ENCODE measurements around the gene LTBP1.
"Not testable (repeated sequence)": the region's sequence is repeated elsewhere in the genome, so short reads cannot be mapped to it uniquely, and the experiment has no call there.

LTBP1 gene

DNA sequence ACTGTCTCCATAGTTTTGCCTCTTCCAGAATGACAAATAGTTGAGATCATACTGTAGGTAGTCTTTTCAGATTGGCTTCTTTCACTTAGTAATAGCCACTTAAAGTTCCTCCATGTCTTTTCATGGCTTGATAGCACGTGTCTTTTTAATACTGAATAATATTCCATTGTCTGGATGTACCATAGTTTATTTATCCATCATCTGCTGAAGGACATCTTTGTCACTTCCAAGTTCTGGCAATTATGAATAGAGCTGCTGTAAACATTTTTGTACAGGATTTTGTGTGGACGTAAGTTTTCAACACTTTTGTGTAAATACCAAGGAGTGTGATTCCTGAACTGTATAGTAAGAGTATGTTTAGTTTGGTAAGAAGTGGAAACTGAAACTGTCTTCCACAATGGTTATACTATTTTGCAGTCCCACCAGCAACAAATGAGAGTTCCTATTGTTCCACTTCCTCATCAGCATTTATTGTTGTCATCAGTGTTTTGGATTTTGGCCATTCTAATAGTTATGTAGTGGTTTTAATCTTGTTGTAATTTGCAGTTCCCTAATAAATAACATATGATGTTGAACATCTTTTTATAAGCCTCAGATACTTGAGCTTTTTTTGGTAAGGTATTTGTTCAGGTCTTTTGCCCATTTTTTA is 18.9 kb downstream of the LTBP1 start:
- no peak for DNase-seq

DNA sequence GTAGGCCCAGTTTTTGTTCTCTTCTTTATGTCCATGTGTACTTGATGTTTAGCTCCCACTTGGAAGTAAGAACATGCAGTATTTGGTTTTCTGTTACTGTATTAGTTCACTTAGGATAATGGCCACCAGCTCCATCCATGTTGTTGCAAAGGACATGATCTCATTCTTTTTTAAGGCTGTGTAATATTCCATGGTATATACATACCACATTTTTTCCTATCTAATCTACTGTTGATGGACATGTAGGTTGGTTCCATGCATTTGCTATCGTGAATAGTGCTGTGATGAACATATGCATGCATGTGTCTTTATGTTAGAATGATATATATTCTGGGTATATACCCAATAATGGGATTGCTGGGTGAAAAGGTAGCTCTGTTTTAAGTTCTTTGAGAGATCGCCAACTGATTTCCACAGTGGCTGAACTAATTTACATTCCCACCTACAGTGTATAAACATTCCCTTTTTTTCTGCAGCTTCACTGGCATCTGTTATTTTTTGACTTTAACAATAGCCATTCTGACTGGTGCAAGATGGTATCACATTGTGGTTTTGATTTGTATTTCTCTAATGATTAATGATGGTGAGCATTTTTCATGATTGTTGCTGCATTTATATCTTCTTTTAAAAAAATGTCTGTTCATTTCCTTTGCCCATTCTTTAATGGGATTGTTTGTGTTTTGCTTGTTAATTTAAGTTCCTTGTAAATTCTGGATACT is 22.9 kb downstream of the LTBP1 start:
- no peak for DNase-seq

DNA sequence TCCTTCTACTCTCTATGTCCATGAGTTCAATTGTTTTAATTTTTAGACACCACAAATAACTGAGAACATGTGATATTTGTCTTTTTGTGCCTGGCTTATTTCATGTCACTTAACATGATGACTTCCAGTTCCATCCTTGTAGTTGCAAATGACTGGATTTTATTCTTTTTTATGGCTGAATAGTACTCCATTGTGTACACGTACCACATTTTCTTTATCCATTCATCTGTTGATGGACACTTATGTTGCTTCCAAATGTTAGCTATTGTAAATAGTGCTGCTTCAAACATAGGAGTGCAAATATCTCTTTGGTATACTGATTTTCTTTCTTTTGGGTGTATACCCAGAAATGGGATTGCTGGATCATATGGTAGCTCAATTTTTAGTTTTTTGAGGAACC is 27.0 kb downstream of the LTBP1 start:
- not testable (repeated sequence) for DNase-seq

DNA sequence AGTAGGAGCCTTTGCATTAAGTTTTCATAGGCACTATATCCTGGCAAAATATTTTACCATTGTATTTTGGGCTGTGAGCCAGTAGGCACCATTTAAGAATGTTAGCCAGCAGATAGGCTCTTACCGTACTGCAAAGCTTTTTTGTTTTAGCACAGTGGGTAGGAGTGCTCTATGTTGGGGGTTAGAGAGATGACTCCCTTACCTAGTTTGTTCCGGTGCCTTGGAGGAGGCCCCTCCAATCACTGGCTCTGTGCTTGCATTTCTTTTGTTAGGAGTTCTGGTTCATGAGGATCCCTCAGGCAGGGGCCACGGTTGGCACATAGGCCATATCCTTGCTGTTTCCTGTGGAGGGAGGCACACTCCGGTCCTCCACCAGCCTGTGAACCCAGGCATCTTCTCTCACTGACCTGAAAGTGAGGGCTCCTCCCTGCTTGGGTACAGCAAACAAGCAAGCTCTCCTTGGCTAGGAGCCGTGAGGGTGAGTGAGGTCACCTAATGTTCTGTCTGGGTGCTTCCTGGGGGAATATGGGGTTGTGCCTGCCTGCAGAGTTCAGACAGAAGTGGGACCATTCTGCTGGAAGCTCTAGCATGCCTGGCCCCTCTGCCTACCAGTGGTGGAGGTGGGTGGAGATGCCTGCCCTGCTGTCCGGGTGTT is 29.8 kb downstream of the LTBP1 start:
- no peak for DNase-seq

DNA sequence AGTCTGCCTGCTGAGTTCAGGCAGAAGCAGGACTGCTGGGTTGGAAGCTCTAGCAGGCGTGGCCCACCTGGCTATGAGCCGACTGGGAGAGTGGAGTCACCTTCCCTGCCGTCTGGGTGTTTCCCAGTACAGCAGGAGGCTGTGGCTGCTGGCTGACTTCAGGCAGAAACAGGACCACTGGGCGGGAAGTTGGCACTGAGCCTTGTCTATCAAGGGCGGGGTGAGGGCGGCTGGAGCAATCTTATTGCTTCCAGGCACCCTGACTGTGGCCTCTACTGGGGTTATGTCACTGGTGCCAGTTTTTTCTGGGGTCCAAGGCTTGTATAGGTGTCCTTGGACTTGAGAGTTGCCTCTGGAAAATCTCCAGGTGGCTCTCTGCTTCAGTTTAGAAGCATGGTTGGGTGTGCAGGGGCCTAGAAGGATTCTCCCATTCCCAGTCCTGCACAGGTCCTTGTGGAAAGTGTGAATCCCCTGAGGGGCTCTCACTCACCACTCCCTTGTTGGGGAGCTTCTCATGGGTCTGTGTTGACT is 30.5 kb downstream of the LTBP1 start:
- DNase-seq, result peak; percentile 73

DNA sequence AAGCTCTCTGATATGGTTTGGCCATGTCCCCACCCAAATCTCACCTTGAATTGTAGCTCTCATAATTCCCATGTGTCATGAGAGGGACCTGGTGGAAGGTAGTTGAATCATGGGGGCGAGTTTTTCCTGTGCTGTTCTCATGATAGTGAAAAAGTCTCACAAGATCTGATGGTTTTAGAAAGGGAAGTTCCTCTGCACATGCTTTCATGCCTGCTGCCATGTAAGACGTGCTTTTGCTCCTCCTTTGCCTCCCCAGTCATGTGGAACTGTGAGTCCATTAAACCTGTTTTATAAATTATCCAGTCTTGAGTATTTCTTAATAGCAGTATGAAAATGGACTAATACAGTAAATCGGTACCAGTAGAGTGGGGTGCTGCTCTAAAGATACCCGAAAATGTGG is 34.9 kb downstream of the LTBP1 start:
- no peak for DNase-seq

DNA sequence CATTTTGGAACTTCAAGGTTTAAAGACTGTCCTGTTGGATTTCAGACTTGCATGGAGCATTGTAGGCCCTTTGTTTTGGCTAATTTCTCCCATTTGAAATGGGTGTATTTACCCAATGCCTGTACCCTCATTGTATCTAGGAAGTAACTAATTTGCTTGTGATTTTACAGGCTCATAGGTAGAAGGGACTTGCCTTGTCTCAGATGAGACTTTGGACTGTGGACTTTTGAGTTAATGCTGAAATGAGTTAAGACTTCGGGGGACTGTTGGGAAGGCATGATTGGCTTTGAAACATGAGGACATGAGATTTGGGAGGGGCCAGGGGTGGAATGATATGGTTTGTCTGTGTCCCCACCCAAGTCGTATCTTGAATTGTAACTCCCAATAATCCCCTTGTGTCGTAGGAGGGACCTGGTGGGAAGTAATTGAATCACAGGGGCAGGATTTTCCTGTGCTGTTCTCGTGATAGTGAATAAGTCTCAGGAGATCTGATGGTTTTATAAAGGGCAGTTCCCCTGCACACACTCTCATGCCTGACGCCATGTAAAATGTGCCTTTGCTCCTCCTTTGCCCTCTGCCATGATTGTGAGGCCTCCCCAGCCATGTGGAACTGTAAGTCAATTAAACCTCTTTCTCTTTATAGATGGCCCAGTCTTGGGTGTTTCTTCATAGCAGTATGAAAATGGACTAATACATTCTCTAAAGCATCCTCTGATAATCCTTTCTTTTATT is 36.6 kb downstream of the LTBP1 start:
- DNase-seq, result not testable (repeated sequence)

DNA sequence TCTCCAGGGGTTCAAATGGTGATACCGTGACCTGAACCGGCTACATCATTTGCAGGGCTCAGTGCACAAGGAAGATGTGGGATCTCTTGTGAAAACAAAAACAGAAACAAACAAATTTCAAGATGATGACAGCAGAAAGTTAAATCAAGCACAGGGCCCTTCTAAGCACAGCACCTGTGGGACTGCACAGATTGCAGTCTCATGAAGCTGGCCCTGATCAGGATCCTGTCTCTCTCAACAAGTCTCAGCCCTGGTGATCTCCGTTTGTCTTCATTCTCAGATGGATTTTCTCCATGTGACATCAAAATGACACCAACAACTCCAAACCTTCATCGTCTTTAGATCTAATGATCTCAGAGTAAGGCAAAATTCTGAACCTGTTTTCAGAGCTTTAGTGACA is 39.7 kb downstream of the LTBP1 start:
- DNase-seq, result no peak

DNA sequence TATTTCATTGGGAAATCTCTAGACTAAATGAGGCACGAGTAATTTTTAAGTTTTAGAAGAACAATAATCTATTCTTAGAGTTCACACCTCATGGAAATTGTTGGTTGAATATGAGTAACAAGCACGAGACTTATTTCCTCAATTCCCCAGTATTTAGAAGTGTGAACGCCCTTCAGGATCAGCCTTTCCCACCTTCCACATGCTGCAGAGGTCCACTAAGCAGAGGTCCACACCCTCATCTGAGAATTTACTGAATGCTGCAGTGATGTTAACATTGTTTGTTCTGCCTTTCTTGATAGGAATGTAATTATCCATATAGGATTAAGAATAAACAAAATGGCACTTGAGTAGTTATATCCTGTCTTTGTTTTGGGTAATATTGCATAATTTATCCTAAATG is 41.8 kb downstream of the LTBP1 start:
- DNase-seq, result no peak

DNA sequence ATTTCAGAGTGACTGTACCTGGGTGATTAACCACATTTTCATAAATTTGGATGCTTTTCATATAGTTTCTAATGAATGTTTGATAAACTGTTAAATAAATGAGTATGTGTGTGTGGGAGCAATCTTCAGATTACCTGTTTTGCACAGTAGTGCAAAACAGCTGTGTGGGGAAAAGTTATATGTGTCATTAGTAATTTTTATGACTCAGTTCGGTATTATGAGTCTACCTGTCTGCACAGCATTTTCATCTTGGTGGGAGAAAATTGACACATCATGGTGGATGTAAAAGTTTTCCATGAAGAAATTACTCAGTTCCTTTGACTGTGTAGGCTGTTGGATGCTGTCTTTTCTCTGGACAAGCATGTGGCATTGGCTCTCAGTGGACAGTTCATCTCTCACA is 43.8 kb downstream of the LTBP1 start:
- DNase-seq, result no peak

DNA sequence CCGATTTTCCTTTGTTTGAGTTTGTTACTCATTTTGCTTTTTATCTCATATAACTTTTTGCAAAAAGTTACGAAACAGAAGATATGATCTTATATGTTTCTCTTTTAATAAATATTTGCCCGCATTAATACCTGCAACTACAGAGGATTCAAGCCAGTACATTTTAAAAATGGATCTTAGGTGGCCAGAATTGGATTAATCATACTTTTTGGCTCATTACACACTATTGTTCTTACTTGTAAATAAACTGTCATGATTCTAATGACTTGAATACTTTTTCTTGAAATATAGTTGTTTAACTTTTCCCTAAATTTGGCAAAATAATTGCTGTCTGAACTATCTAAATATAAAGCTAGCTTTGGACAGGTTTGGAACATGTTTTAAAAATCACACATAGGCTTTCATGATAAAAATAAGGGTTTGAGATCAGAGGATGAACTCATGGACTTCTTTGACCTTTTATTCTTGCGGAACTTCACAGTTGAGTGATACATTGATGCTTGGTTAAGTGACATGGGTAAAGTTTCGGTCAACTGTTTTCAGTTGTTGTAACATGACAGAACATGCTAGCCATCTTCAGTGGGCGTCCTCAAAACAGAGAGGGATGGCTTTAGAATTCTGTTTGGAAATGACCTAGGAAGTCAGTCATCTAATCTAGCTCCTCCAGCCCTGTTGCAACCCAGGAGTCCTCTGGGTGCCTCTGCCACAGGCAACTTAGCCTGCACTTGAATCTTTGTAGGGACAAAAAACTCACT is 44.5 kb downstream of the LTBP1 start:
- DNase-seq, result no peak

DNA sequence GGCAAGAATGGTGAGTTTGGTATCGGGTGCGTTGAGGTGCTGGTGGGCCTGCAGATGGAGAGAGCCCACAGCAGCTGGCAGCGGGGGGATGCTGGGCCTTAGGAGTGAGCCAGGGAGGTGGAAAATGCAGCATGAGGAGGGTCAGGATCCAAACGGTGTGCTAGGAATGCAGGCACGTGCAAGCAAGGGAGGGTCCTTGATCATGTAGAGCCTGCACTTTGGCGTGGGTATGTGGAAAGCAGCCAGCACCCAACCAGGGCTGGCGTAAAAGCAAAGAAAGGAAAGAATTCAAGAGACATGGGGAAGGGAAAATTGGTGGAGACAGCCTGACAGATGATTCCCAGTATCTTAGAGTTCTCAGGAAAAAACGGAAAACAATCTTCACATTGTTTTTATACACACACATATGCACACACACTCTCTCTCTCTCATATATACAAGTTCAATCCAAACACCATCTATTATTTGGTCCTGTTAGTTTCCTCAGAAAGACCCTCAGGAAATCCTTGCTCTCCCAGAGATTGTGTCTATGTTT is 46.3 kb downstream of the LTBP1 start:
- no peak for DNase-seq

DNA sequence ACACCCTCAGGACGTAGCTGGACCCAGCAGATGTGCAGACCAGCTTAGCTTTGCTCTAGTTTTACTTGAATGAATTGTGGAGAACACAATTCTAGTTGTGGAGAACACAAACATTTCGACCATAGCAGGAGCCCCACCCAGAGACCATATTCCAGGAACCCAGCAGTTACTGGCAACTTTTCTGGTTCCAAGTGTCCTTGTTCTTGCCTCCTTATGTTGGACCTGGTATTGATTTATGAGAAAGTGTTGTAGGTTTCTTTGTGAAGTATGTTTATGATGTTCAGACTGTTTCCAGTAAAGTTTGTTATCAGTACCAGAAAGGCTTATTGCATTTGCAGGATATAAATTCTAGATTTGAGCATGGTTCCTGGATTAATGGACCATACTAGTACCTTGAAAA is 51.0 kb downstream of the LTBP1 start:
- DNase-seq, result no peak

DNA sequence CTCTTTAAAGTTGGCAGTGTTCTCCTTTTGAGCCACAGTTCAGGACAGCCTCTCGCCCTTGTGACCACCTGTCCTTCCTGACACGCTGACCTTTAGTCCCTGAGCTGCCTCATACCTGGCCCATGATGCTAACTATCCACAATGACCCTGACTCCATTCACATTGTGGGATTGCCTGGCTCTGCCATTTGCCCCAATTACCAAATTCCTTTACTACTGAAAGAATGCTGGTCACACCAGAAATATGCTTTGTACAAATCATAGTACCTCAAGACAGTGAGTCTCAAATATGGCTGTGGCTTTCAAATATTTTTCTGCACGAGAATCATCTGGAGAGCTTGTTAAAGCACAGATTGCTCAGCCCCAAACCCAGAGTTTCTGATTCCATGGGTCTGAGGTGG is 54.2 kb downstream of the LTBP1 start:
- no peak for DNase-seq

DNA sequence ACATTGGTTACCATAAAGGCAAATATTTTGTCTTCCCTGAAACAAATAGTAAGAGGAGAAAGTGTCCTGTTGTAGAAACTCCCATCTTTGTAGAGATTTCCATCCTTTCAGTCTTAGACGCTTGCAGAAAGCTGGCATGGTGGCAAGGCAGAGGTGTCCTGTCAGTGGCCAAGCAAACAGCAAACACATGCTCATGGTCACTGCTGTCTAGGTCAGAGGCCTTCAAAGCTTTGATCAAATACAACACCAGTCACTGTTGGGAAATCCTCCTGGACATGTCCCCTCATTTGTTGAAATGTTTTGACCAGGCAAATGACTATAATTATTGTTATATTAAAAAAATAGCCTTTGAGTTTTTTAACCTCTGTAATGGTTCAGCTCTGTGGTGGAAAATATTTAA is 55.1 kb downstream of the LTBP1 start:
- DNase-seq, result no peak

DNA sequence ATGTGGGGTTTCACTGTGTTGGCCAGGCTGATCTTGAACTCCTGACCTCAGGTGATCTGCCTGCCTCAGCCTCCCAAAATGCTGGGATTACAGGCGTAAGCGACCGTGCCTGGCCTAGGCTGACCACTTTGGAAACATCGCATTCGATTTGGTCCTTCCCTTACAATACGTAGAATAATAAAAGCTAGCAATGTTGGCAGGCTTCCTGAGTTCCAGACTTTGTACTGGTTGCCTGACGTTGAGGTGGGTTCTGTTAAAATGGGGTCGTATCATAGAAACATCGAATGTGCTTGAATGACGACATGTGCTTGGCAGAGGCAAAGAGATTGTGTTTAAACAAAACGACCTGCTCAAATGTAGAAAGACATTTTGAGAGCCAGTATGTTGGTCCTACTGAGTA is 56.1 kb downstream of the LTBP1 start:
- DNase-seq, result no peak

DNA sequence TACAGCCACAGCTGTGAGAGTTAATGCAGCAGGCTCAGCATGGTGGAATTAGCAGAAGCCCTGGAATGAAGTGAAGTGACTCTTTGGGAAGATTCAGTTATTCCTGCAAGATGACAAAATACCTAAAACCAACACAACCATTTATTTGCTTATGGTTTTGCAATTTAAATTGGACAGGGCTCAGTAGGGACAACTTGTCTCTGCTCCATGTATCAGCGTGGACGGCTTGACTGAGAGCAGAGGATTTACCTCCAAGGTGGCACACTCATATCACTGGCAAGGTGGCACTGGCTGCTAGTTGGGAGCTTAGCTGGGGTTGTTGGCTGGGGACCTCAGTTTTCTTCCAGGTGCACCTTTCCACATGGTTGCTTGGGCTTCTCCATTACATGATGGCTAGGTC is 58.3 kb downstream of the LTBP1 start:
- no peak for DNase-seq

DNA sequence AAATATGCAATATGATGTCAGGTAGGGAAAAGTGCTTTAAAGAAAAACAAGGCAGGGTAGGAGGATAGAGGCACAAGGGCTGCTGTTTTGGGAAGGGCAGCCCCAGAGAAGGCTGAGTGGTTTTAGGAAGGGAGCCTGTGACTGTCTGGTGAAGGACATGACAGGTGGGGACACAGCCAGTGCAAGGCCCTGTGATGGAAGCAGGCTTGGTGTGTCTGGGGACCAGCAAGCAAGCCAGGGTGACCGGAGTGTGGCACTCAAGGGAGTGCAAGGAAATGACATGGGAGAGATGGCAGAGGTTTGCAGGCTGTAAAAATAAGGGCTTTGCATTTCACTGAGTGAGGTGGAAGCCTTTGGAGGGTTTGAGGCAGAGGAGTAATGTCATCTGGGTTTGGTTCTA is 62.0 kb downstream of the LTBP1 start:
- no peak for DNase-seq

DNA sequence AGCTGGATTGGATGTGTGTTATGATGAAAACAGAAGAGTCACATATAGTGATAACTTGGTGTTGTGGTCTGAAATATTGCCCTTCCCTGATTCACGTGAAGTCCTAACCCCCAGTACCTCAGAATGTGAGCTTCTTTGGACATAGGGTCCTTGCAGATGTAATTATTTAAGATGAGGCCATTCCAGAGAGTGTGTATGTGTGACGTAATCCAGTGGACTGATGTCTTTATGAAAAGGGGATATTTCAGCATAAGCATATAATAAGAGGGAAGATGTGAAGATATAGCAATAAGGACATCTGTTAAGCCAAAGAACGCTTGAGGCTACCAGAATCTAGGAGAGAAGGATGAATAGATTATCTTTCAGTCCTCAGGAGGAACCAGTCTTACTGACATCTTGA is 62.5 kb downstream of the LTBP1 start:
- no peak for DNase-seq

DNA sequence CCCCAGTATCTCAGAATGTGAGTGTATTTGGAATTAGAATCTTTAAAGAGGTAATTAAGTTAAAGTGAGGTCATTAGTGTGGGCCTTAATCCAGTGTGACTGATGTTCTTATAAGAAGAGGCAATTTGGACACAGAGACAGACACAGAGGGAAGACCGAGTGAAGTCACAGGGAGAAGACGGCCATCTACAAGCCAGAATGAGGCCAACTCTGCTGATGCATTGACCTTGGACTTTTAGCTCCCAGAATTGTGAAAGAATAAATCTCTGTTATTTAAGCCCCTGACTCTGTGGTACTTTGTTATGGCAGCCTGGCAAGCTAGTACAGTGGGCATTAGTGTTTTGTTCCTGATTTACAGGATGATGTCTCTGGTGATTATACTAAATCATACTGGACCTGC is 64.6 kb downstream of the LTBP1 start:
- DNase-seq, result no peak

DNA sequence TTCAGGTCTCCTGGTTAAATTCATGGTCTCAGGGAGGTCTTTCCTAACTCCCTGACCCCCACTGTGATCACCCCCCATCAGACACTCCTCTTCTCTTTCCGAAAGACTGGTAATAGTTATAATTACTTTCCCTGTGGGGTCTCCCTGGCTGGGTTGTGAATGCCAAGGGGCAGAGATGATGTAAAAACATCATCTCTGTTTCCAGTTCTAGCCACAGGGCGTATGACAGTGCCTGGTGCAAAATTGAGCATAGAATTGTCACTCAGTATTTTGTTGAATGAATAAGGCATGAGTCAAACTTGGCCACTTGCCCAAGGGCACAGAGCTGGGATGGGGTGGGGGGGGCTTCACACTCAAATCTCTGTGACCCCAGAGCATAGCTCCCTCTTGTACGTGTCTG is 65.2 kb downstream of the LTBP1 start:
- DNase-seq, result no peak

DNA sequence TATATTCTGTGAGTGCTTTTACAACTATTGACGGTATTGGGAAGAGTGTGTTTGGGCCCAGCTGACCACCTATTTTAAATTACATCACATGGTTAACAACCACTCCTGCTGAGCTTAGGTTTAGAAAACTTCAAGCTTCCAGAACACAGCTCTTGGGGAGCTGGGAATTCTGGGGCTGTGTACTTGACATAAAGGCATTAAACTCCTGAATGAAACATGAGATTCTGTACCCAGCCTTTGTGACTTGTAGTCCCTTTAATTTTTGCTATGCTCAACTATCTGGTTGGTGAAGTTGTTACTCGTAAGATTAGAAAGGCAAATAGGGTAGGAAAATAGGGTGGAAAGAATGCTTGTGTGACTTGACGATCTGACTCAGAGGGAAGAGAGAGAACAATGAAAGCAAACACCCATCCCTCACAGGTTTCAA is 66.9 kb downstream of the LTBP1 start:
- DNase-seq, result no peak
